Embryonic facial prominence (tissue), 1 donor: ENCODE data around the gene NEDD4L.

ENCODE experiments used
- DNase-seq: peaks from one replicate; pipeline ENCODE4 v3.0.0-alpha.2; 2016; ENCODE audit errors: extremely low spot score

The NEDD4L gene

DNA sequence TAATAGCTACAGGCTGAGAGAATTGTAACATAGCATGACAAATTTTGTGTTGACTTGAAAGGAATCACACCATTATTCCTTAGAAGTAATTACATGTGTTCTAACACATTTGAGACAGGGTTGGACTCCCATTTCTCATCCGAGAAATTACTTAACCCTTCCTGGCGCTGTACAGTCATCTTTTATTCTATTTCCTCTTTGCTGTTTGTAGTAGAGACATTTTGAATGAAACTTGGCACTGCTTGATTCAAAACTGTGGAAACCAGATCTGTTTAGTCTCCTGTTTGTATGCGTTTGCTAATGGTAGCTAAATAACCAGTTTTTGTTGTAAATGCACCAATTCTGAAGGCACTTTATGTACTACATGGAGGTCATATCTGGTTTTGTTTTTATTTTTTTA is 352.9 kb downstream of the NEDD4L start:
- no peak for DNase-seq

DNA sequence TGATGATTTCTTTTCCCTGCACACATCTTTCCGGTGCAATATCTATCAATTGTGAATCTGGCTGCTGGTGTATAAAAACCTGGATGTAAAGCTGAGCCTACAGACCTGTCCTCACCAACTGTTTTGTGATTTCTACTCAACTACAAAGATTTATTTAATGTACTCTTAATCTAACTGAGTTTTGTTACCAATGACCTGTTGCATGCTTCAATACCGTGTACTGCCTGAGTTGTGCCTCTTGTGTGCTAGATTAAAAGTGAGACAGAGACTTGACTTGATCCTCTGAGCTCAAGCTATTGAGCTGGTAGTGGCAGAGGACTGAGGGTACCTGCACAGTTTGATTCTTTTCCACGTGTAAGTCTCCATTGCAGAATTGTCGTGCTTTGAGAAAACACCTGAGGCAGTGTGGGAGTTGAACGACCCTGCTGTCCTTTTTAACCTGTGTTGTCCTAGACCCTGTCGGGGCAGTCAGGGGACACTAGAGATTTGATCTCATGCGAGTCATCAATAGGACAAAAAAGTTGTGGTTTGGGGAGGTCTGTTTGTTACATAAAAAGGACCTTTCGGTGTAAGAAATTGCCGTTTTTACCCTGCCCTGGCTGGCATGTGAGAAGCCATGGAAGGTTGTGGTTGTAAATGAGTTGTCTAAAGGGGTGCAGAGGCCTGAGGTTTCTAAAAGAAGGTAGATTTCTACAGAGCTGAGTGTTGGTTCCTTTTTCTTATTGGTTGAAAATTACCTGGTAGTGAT is 353.5 kb downstream of the NEDD4L start:
- no peak for DNase-seq

DNA sequence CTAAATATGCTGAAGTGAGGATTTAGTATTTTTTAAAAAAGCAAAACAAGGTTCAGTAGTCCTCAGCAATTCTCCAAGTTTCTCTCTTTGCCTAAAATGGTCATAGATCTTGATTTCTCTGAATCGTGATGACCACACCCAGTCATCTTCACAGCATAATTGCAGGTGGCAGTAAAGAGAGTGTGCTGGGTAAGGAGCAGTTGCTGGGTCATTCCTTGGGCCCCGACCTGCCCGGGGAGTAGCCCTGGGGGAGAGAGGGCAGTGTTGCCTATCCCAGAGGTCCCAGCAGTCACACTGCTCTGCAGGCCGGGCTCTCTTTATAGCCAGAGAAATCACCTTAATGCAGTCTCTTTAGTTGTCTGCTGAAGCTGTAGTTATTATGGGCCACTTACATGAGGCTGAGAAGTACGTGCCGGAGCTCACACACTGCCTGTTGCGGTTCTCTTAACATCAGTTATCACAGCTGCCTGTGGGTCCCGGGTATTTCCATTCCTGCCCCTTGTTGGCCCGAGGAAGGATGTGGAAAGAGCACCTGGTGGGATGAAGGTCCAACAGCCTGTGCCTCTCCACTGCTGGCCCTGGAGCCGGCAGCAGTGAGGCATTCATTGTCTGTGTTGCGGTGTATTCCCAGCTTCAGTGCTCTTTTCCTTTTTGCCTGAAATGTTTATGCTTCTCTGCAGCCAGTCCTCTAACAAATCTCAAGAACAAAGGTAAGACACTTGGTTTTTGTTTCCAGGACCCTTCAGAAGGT is 354.8 kb downstream of the NEDD4L start:
- DNase-seq = no peak

DNA sequence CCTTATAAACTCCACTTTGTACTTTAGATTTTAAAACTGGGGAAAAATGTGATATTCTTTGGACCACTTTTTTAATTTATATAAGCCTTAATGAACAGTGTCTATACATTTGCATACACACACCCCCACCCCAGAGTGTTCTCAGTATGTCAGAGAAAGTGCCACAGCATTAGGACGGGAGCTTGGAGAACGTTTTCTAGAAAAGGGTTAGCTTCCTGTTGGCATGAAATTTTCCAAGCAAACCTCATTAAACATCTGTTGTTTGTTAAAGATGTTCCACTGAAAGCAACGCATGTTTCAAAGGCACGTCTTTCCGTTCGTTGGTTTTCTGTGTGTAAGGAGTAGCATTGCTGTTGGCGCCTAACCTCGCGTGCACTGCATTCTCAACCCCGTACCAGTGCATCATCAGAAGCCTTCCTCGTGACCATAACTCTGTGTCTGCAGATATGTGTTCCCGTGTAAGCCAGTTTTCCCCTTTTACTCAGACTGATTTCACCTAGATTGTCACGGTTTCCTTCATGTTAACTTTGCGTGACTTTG is 356.4 kb downstream of the NEDD4L start:
- peak; percentile 80 for DNase-seq

DNA sequence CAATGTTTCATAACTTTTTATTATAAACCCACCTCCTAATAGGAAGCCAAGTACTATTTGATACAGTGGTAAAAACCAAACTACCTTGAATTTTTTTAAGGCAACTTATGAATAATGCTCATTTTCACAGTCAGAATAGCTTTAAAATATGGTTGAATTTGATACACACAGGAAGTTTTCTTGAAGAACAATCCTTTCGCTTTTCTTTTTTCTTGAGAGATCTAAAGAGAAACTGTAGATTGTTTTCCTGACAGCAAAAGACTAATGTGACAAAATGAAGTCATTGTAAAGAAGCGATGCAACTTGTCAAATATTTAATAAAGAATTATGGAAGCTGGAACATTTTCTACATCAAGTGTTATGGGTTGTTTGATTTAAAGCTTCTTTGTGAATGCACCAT is 357.2 kb downstream of the NEDD4L start:
- DNase-seq = no peak

DNA sequence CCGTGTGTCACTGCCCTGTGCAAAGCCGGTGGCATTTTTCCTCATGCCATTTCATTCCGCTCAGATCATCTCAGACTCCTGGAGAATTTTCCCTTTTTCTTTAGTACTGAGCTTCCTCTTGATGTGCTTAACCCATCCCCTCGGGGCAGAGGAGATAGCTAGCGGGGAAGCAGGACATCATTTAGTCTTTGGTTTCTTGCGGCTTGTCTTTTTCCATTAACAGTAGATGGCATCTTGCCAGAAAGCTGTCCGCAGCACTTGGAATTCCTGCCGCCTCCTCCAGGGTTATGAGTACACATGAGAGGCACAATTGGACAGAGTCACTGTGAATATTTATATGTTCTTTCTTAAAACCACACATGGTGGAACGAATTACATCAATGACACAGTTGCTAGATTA is 358.2 kb downstream of the NEDD4L start:
- DNase-seq = no peak

DNA sequence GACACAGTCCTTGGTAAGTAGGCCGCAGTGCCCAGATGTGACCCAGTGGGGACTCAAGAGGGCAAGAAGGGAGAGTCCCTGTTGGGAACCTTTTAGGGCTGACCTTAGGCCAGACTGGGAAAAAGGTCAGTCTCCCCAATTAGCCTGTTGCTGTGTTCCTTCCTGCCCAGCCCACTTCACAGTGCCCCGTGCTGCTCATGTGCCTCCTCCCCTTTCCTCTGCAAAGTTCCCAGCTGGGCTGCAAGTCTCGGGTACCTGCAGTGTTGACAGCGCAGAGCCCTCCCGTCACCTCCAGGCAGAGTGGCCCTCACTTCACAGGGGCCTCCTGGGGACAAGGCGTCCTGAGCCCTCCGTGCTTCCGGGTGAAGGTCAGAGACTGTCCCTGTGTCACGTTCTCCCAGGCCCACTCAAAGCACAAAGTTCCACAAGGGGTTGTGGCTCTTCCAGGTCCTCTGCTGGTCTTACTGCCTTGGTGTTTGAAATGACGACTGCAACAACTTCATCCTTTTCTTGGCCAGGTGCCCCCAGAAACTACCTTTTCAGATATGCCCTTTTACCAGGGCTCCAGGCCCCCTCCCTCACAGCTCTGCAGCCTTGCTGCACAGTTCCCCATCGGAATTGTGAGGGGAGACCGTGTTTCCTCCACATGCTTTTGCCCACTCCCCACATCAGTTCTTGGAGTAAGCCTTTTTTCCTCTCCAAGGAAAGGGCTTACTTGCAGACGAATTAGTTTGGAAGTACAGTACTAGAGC is 359.1 kb downstream of the NEDD4L start:
- no peak for DNase-seq

DNA sequence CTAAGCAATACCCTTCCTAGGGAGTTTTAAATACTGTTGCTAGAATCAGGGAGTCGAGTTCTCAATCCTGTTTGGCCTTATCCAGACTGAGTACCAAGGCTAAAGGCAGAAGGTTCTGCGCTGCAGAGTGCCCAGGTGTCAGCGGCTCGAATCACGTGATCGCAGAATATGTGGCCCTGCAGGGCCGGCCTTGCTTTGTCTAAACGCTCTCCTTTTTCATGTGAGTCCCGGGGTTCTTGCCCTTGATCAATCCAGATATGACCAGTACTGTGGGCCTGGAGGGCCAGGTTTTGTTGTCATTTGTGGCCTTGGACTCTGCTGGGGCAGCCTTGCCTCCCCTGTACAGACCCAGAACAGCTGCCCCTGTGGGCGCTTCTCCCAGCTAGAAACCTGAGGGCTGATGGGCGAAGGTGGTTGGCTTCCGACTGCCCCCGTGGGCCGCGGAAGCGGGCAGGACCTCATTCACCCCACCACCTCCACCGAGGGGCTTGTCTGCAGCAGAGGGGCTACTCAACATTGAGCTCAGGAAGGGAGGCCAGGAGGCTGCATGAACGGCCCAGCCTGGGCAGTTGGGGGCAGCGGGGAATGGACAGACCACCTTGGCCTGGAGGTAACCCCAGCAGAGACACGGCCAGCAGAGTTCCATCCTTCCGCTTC is 359.9 kb downstream of the NEDD4L start:
- DNase-seq = no peak

DNA sequence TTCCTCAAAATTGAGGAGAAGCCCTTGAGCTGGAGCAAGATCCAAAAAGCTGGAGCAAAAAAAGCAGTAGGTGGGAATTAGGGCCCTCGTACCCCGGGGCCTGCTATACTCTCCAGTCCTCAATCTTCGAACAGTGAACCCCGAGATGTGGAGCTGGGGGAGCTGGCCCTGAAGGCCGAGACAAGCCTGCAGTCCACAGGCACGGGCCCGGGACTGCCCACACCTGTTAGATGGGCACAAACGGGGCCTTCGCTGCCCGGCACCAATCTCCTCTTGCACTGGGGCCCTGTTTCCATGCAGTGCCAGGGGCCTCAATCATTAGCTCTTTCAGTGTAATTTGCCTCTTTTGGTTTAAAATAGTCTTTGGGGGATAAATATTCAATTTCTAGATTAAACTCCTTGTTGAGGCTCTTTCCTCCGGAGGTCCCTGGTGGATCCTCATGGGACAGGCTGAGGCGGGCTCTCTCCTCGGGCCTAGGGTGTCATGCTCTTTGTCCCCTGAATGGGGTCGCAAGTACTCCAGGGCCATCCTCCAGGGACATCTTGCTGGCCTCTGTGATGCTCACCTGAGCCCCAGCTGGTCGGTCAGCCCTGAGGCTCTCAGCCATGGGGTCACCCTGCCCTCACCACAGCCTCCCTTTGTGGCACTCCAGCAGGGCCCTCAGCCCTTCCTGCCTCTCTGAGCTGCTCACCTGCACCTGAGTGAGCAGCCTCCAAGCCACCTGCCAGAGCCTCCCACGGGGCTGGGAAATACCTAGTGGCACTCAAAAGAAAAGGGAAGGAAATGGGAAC is 361.3 kb downstream of the NEDD4L start:
- DNase-seq = no peak

DNA sequence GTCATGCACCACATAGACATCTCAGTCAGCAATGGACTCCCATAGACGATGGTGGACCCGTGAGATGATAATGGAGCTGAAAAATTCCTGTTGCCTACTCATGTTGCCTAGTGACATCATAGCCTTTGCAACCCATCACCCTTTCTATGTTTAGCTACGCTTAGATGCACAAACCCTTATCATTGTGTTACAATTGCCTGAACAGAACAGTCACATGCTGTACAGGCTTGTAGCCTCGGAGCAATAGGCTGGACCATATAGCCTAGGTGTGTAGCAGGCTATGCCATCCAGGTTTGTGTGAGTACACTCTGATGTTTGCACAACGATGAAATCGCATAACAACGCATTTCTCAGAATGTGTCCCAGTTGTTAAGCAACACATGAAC is 363.2 kb downstream of the NEDD4L start:
- no peak for DNase-seq

DNA sequence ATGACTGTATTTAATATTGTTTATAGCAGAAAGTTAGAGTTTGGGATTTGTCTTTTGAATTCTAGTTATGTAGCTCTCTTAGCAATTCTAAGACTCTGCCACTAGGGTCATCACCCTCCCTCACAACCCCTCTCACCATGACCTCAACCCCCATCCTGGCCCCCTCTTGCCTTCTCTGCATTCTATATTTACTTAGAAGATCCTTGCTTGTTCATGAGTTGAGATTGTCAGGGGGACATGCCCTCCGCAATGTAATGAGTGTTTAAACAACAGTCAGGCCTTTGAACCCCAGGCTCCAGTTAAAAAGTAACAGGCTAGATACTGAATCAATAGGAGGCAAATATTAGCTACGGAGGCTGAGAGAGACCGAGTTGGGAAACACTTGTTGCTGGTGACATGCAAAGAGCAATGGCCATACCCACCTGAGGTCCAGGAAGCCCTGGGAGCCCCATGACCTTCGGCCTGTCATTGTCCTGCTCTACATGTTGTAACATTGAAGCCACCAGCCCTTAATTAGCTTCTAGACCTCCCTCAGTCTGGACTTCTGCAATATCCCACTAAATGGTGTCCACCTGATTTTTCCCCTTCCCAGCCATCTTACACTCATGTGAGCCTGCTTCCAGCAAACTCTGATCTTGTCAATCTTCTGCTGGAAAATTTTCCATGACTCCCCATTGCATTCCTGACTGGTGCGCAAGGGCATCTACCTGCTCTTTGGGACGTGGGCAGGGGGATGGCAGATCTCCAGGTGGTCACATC is 363.8 kb downstream of the NEDD4L start:
- DNase-seq = no peak

DNA sequence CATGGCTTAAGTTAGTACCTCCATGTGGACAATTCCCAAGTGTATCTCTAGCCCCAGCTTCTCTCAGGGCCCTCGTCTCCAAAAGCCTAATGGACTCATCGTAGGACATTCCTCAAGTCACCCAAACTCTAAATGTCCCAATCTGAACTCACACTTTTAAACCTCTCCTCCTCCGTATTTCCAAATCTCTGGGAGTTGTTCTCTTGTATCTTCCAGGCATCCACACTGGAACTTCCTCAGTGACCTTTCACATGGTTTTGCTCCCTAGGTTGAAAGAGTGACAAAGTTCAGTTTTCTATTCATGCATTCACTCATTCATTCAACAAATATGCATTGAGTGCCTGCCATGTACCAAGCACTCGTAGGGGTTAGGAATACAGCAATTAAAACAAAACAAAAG is 364.6 kb downstream of the NEDD4L start:
- DNase-seq = no peak

DNA sequence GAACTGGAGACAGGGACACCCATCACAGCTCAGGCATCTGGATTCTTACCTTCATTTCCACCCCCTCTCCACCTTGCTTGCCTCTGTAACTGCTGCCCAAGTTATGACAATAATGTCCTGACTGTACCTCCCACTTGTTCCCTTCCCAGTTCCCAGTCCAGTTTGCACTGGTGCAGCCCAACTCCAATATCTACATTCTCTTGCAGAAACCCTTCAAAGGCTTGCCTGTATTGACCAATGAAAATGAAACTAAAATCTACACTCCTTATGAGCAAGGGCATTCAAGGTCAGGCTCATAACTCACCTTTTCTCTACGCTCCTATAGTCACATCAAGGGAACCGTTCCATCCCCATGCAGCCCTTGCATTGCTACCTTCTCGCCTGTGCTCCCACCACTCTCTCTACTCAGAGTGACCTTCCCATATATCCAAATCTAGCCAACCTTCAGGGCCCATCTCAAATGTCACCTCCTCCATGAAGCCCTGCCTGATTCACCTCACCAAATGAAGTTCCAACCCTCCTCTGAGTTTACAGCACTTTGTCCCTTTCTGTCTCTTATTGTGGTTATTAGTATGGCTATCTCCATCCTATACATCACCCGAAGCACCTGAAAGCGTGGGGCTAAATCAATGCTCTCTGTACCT is 365.9 kb downstream of the NEDD4L start:
- DNase-seq = no peak

DNA sequence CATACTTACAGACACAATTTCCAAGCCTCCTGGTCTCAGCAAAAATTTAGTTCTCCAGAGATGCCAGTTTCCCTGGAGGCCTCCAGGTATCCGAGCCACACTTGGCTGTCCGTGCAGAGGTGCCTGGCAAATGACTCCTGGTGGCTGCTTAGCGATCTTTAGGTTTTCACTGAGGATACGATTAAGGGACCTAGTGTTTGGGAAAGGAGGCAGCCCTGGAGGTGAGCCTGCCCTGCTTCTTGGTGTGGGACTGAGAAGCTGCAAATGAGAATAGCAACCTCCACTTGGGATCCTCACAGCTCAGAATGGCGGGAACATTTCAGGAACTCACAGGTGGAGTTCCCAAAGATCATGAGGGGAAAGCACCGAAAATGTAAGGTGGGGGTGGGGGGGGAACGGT is 367.3 kb downstream of the NEDD4L start:
- DNase-seq = no peak

DNA sequence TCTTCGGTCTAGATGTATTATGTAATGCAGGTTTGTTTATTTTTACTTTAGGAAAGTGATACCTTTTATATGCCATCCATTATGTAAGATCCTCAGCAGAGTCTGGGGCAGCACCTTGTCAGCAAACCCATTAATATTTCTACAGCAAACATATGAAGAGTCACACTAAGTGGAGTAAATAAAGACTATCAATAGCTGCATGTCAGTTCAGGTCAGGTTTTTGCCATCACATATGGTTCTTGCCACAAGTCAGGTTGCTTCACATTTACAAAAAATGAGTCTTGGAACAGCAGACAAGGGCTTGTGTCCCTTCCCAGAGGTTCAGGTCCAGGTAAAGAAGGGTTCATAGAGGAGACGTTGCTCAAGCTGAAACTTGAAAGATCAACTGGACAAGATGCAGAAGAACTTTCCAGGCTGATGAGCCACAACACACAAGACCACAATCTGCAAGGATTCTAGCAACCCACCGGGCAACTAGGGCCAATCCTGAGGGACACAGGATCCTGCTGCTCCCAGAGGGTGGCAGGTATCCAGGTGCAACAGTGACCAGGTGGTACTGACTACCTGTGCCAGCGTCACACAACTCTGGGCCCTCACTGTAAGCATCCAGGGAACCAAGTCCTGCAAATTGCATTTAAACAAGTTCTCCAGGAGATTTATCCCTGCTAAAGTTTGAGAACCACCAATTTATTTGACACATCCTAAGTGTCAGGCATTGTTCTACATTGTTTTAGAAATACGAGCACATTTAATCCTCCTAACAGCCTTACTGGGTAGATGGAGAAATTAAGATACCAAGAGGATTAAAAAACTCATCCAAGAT is 369.0 kb downstream of the NEDD4L start:
- no peak for DNase-seq

DNA sequence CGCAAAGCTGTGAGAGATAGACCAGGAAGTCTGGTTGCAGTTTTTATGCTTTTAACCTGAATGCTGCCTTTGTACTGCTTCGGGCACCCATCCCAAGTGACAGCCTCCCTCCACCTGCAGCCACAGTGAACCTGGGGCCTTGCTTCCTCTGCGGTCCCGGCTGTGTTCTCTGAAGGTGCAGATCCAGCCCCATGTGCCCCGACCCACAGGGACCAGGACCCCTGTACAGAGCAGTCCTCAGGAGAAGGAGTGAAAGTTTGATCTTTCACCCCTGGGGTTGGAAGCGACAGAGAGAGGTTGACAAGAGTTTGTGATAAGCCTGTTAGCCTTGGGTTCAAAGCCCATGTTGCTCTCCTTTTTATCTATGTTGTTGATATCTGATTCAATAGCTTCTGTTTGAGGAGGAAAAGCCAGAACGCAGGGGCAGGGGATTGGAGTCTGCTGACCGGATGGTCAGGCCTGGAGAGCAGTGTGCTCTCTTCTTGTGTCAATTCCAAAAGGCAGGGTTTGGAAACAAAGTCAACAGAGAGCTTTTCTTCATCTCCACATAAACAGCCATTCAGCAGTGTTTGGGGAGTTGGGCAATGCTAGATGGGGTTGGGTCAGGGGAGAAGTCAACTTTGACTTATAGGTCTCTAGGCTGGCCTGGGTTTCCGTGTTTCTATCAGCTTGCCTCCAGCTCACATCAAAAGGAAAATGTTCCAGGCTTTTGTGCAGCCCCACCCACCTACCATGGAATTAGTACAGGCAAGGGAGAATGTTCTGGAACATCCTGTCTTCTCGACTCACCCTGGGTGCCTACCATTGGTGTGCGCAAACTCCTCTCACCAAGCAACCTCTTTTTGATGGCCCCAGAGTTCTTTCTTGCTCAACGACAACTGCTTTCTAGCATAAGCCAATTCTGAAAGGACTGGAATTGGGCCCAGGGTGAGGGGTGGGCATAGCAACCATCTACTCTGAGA is 369.9 kb downstream of the NEDD4L start:
- DNase-seq = no peak

DNA sequence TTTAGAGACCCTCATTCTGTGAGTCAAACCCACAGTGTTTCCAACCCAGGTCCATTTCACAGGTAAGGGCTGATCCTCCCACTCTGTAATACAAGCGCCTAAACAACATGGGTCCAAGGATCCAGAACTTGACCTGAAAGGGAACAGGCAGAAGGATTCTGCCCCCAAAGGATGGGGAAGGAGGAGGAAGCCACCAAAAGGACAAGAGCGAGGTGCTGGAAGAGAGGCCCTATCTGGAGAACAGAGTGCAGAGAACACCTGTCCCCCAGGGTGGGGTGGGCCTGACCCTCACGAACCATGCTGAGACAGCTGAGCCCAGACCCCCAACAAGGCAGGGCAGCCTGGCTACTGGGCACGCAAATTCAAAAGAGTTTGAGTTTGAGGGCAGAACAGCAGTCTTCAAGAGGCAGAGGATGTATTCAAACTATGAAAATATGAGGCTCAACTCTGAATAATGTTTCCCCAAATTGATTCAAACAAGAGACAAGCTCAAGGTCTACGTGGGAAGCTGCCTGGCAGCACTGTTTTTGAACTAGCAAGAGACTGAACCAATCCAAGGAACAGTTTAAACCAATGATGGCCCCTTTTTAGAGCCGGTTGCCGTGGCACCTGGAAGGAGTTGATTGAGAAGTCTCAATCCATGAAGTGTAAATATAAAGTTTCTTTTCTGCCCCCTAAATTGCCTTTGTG is 372.1 kb downstream of the NEDD4L start:
- no peak for DNase-seq
